HCT116 (cell line): ENCODE results near the gene PAOX. TPM values are rescaled to one million over a fixed set of nuclear protein-coding genes. Genes with fewer than 3 reads are reported as not detected.

Source experiments
- ATAC-seq: fragments of 200-7000 bp; cut with Tn5 transposase; 2 replicates; pipeline ENCODE4 v1.9.1; 2020; ENCODE audit warnings: mild to moderate bottlenecking, moderate library complexity
- BruUV-seq: library from RNA; stranded (reverse); fragments of 400-500 nt; replicated peaks from 2 replicates; lab custom pipeline; 2021; lab: Mats Ljungman, UMichigan
- CTCF ChIA-PET: fragments of 300-600 bp; sonication (Branson Sonifier 250); formaldehyde crosslinking; loops from one replicate; lab custom pipeline; 2021; ENCODE audit warnings: antibody characterized with exemption; lab: Charles Lee
- POLR2A ChIA-PET: fragments of 300-600, 350-600 bp; sonication (Branson Sonifier 250); formaldehyde crosslinking; loops from one replicate; lab custom pipeline; 2021; ENCODE audit warnings: antibody characterized with exemption; lab: Charles Lee
- RAD21 ChIA-PET, 2 experiments: fragments of 300-600 bp; sonication (Branson Sonifier 250); formaldehyde crosslinking; loops; one replicate each; lab custom pipeline; 2023; ENCODE audit warnings: low total read pairs in 2 of 2; ENCODE audit not compliant: uncharacterized antibody in 2 of 2, unreplicated experiment in 2 of 2, low non-redundant PET in 1 of 2; lab: Charles Lee
- DNase-seq: peaks from one replicate; pipeline ENCODE4 v3.0.0-alpha.2; 2010; ENCODE audit warnings: low read depth, low spot score
- H2AFZ ChIP-seq: fragments of 200-600 bp; shearing (Covaris generic), sonication (generic); 2 replicates; pipeline ENCODE4 v1.6.1; 2017; ENCODE audit warnings: low read depth, mixed run types, mixed read lengths, antibody characterized with exemption, low read length; ENCODE audit not compliant: poor library complexity, severe bottlenecking
- H3K27ac ChIP-seq: 2 replicates; pipeline ENCODE4 v1.5.1; 2012; ENCODE audit warnings: low read depth, low read length
- H3K27me3 ChIP-seq: fragments of 200-600 bp; sonication (generic); 2 replicates; pipeline ENCODE4 v1.6.1; 2016; ENCODE audit warnings: mixed run types, low read length, mixed read lengths; ENCODE audit not compliant: insufficient read depth
- H3K36me3 ChIP-seq, 2 experiments: fragments of 200-500 bp in 1 of 2; fragments of 200-600 bp in 1 of 2; sonication (Bioruptor generic) in 1 of 2; sonication (generic) in 1 of 2; 2 replicates each; pipeline versions ENCODE4 v1.5.1 to v1.6.1; 2014 to 2016; ENCODE audit warnings: low read length in 2 of 2, inconsistent platforms in 1 of 2, mixed read lengths in 1 of 2, mixed run types in 1 of 2; ENCODE audit not compliant: insufficient read depth in 2 of 2, control insufficient read depth in 1 of 2
- H3K4me1 ChIP-seq, 2 experiments: fragments of 200-600 bp in 1 of 2; sonication (generic) in 1 of 2; 2 replicates each; pipeline versions ENCODE4 v1.5.1 to v1.6.1; 2012 to 2017; ENCODE audit warnings: low read length in 2 of 2, inconsistent platforms in 1 of 2, mild to moderate bottlenecking in 1 of 2, mixed read lengths in 1 of 2, mixed run types in 1 of 2, moderate library complexity in 1 of 2; ENCODE audit not compliant: insufficient read depth in 2 of 2, control insufficient read depth in 1 of 2
- H3K4me2 ChIP-seq: fragments of 200-600 bp; sonication (generic); 2 replicates; pipeline ENCODE4 v1.6.1; 2017; ENCODE audit warnings: mixed run types, low read length, mixed read lengths
- H3K4me3 ChIP-seq, 2 experiments: fragments of 200-600 bp in 1 of 2; sonication (generic) in 1 of 2; replicated peaks in 1 of 2; 2 replicates each; pipeline ENCODE4 v1.5.1; 2011 to 2016; ENCODE audit warnings: low read length in 2 of 2, control low read depth in 1 of 2, low read depth in 1 of 2, mild to moderate bottlenecking in 1 of 2, mixed read lengths in 1 of 2, mixed run types in 1 of 2
- H3K79me2 ChIP-seq: fragments of 200-600 bp; sonication (generic); 2 replicates; pipeline ENCODE4 v1.6.1; 2017; ENCODE audit warnings: mild to moderate bottlenecking, mixed run types, low read length, moderate library complexity, mixed read lengths; ENCODE audit not compliant: insufficient read depth
- H3K9ac ChIP-seq: fragments of 200-600 bp; sonication (generic); 2 replicates; pipeline ENCODE4 v1.6.1; 2016; ENCODE audit warnings: low read length, mixed read lengths
- H3K9me2 ChIP-seq: fragments of 200-600 bp; sonication (generic), shearing (Covaris generic); 2 replicates; pipeline ENCODE4 v1.6.1; 2017; ENCODE audit warnings: mixed run types, mild to moderate bottlenecking, moderate library complexity; ENCODE audit not compliant: insufficient read depth
- H3K9me3 ChIP-seq, 2 experiments: fragments of 200-500 bp in 1 of 2; fragments of 200-600 bp in 1 of 2; sonication (Bioruptor generic) in 1 of 2; sonication (generic) in 1 of 2; 2 replicates each; pipeline ENCODE4 v1.6.1; 2014 to 2017; ENCODE audit warnings: low read length in 2 of 2, mixed read lengths in 2 of 2, inconsistent platforms in 1 of 2, low read depth in 1 of 2, mild to moderate bottlenecking in 1 of 2, mixed run types in 1 of 2, moderate library complexity in 1 of 2; ENCODE audit not compliant: control insufficient read depth in 1 of 2, insufficient read depth in 1 of 2
- H4K20me1 ChIP-seq: fragments of 200-600 bp; sonication (generic), shearing (Covaris generic); 2 replicates; pipeline ENCODE4 v1.6.1; 2017; ENCODE audit warnings: mixed run types, mild to moderate bottlenecking, moderate library complexity; ENCODE audit not compliant: insufficient read depth
- ATF3 ChIP-seq: IDR thresholded peaks from 2 replicates; pipeline ENCODE4 v1.6.1; 2012
- CBX3 ChIP-seq: IDR thresholded peaks from 2 replicates; pipeline ENCODE4 v1.6.1; 2012; ENCODE audit warnings: low read depth
- CTCF ChIP-seq, 3 experiments: fragments of 200-600 bp in 1 of 3; sonication (generic) in 1 of 3; IDR thresholded peaks in 2 of 3; conservative IDR thresholded peaks in 1 of 3; 2 replicates each; pipeline ENCODE4 v1.5.1; 2012 to 2017; ENCODE audit warnings: low read depth in 2 of 3, low read length in 2 of 3, antibody characterized with exemption in 1 of 3, borderline replicate concordance in 1 of 3, control low read depth in 1 of 3, mild to moderate bottlenecking in 1 of 3, mixed read lengths in 1 of 3, mixed run types in 1 of 3, moderate library complexity in 1 of 3; ENCODE audit not compliant: insufficient read depth in 1 of 3
- EGR1 ChIP-seq: IDR thresholded peaks from 2 replicates; pipeline ENCODE4 v1.6.1; 2012; ENCODE audit warnings: low read depth
- EZH2 ChIP-seq: fragments of 200-600 bp; sonication (generic); IDR thresholded peaks from 2 replicates; pipeline ENCODE4 v1.6.1; 2017; ENCODE audit warnings: antibody characterized with exemption, mixed run types
- EZH2phosphoT487 ChIP-seq: fragments of 200-600 bp; IDR thresholded peaks from 2 replicates; pipeline ENCODE4 v1.6.1; 2018; ENCODE audit warnings: antibody characterized with exemption, borderline replicate concordance
- POLR2A ChIP-seq: IDR thresholded peaks from 2 replicates; pipeline ENCODE4 v1.7.0; 2011; ENCODE audit warnings: borderline replicate concordance; ENCODE audit not compliant: insufficient read depth, insufficient read length; ENCODE audit errors: extremely low read depth
- SIN3A ChIP-seq: IDR thresholded peaks from 2 replicates; pipeline ENCODE4 v1.6.1; 2012; ENCODE audit warnings: low read depth
- YY1 ChIP-seq: IDR thresholded peaks from 2 replicates; pipeline ENCODE4 v1.6.1; 2011; ENCODE audit warnings: low read length, low read depth, moderate library complexity, mild to moderate bottlenecking; ENCODE audit not compliant: insufficient replicate concordance; ENCODE audit errors: extremely low read depth
- ZBTB33 ChIP-seq: IDR thresholded peaks from 2 replicates; pipeline ENCODE4 v1.6.1; 2011; ENCODE audit warnings: mild to moderate bottlenecking, low read length, moderate library complexity; ENCODE audit not compliant: insufficient replicate concordance; ENCODE audit errors: extremely low read depth
- intact Hi-C: fragments of 100-400 bp; cut with micrococcal nuclease; formaldehyde crosslinking; loops from 2 replicates; pipeline ENCODE4 v1.10.0; 2022
- total RNA-seq: library from RNA; stranded (reverse); gene quantifications from one replicate; pipeline ENCODE4 v1.2.1, GENCODE V29; 2021; ENCODE audit not compliant: unreplicated experiment
- TF ChIP-seq, protein P1 (sequence below): IDR thresholded peaks from 2 replicates; pipeline ENCODE4 v1.6.1; 2012; ENCODE audit warnings: low read depth

The PAOX gene
- total RNA-seq, 1 experiment from 2014 or later, result 3.5 TPM

DNA sequence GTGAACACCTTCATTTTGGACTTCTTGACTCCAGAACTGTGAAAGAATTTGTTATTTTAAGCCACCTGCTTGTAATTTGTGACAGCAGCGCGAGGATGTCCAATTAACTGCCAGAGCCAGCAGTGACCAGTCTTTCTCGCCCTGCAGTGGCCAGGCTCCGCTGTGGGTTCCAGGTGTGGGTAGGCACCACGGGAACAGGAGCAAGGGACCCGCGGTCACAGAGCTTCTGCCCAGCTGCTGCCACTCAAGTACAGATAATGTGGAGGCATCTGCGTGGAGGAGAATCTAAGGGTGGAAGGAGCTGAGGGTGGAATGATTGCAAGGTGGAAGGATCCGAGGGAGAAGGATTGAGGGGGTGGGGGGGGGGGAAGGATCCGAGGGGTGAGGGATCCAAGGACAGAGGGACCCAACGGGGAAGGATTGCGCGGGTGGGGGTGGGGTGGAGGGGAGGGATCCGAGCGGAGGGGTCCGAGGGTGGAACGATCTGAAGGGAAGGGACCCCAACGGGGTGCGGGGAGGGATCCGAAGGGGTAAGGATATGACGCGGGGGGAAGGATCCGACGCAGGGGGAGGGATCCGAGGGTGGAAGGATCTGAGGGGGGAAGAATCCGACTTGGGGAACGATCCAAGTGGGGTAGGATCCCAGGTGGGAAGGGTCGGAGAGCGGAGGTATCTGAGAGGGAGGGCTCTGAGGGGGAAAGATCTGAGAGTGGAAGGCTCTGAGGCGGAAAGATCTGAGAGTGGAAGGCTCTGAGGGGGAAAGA lies 45.9 kb upstream of the PAOX start:
- no peak for DNase-seq
- no peak for ATAC-seq
- no peak overlapping the region for H3K27ac ChIP-seq
- H3K4me1 ChIP-seq, result peaks cover 3 to 7% of the 10 kb centered on the region in 2 experiments
- H3K9me3 ChIP-seq, result no peaks in the 10 kb centered on the region
- no peak for TF ChIP-seq EZH2
- no peak for TF ChIP-seq ZBTB33
- TF ChIP-seq YY1, result no peak
- no peak for TF ChIP-seq CTCF (IDR thresholded peaks at IDR 0.05 in 2 of 3, conservative IDR thresholded peaks at IDR 0.05 in 1 of 3; ENCODE audit: borderline replicate concordance in 1 of 3, insufficient read depth in 1 of 3, low read depth in 2 of 3, low read length in 2 of 3)
- no peak for TF ChIP-seq CBX3
- TF ChIP-seq, protein P1, sequence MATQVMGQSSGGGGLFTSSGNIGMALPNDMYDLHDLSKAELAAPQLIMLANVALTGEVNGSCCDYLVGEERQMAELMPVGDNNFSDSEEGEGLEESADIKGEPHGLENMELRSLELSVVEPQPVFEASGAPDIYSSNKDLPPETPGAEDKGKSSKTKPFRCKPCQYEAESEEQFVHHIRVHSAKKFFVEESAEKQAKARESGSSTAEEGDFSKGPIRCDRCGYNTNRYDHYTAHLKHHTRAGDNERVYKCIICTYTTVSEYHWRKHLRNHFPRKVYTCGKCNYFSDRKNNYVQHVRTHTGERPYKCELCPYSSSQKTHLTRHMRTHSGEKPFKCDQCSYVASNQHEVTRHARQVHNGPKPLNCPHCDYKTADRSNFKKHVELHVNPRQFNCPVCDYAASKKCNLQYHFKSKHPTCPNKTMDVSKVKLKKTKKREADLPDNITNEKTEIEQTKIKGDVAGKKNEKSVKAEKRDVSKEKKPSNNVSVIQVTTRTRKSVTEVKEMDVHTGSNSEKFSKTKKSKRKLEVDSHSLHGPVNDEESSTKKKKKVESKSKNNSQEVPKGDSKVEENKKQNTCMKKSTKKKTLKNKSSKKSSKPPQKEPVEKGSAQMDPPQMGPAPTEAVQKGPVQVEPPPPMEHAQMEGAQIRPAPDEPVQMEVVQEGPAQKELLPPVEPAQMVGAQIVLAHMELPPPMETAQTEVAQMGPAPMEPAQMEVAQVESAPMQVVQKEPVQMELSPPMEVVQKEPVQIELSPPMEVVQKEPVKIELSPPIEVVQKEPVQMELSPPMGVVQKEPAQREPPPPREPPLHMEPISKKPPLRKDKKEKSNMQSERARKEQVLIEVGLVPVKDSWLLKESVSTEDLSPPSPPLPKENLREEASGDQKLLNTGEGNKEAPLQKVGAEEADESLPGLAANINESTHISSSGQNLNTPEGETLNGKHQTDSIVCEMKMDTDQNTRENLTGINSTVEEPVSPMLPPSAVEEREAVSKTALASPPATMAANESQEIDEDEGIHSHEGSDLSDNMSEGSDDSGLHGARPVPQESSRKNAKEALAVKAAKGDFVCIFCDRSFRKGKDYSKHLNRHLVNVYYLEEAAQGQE, result no peak
- TF ChIP-seq EZH2phosphoT487, result no peak
- no peak for TF ChIP-seq ATF3
- no peak for TF ChIP-seq SIN3A
- no peak for TF ChIP-seq EGR1
- no peak for TF ChIP-seq POLR2A
- H2AFZ ChIP-seq, result no peak overlapping the region
- no peaks in the 10 kb centered on the region for H3K79me2 ChIP-seq
- H4K20me1 ChIP-seq, result no peaks in the 10 kb centered on the region
- intact Hi-C loops, result no loop called here
- ChIA-PET CTCF (no interaction called here), RAD21 (no interaction called here), POLR2A (no interaction called here)
- no peaks in the 10 kb centered on the region for H3K36me3 ChIP-seq
- H3K27me3 ChIP-seq, result no peaks in the 10 kb centered on the region
- H3K9ac ChIP-seq, result no peak overlapping the region
- no peaks in the 10 kb centered on the region for H3K9me2 ChIP-seq
- H3K4me2 ChIP-seq, result no peak overlapping the region
- H3K4me3 ChIP-seq, result no peak overlapping the region
- BruUV-seq, result no TSS peak
